Lung (tissue), 12 donors: Measurements from ENCODE around the gene LHFPL3. TPM values are rescaled to one million over a fixed set of nuclear protein-coding genes. Genes with fewer than 3 reads are reported as not detected.

Experiments used
- ATAC-seq: fragments of 200-7000 bp; cut with Tn5 transposase; one replicate; pipeline ENCODE4 v1.9.1; 2020; ENCODE audit warnings: moderate number of reproducible peaks; ENCODE audit not compliant: insufficient read depth, low FRiP score
- DNase-seq, 3 donors: peaks; one replicate each; pipeline ENCODE4 v3.0.0-alpha.2; 2013 to 2017
- H3K27ac ChIP-seq, 2 donors: one replicate each; pipeline ENCODE4 v1.5.1; 2013; ENCODE audit warnings: mild to moderate bottlenecking in 2 of 2, moderate library complexity in 2 of 2, control low read depth in 1 of 2, inconsistent platforms in 1 of 2, low read depth in 1 of 2, low read length in 1 of 2
- H3K27me3 ChIP-seq, 3 donors: one replicate each; pipeline ENCODE4 v1.5.1; 2013; ENCODE audit warnings: low read length in 2 of 3; ENCODE audit not compliant: control insufficient read depth in 3 of 3, insufficient read depth in 3 of 3
- H3K36me3 ChIP-seq, 4 donors: one replicate each; pipeline ENCODE4 v1.5.1; 2013; ENCODE audit warnings: low read length in 4 of 4, mild to moderate bottlenecking in 1 of 4, moderate library complexity in 1 of 4; ENCODE audit not compliant: control insufficient read depth in 4 of 4, insufficient read depth in 4 of 4
- H3K4me1 ChIP-seq, 5 donors: one replicate each; pipeline ENCODE4 v1.5.1; 2013; ENCODE audit warnings: low read length in 5 of 5, mild to moderate bottlenecking in 2 of 5, moderate library complexity in 1 of 5; ENCODE audit not compliant: control insufficient read depth in 5 of 5, insufficient read depth in 5 of 5
- H3K4me3 ChIP-seq: one replicate; pipeline ENCODE4 v1.5.1; 2013; ENCODE audit warnings: mild to moderate bottlenecking, control low read depth, moderate library complexity
- H3K9ac ChIP-seq, 2 donors: one replicate each; pipeline ENCODE4 v1.5.1; 2013; ENCODE audit warnings: low read length in 2 of 2, control low read depth in 1 of 2; ENCODE audit not compliant: insufficient read depth in 1 of 2
- H3K9me3 ChIP-seq, 4 donors: one replicate each; pipeline ENCODE4 v1.5.1; 2013; ENCODE audit warnings: low read length in 3 of 4, mild to moderate bottlenecking in 1 of 4, moderate library complexity in 1 of 4; ENCODE audit not compliant: control insufficient read depth in 4 of 4, insufficient read depth in 3 of 4
- CTCF ChIP-seq: IDR thresholded peaks from 2 replicates; pipeline ENCODE4 v1.5.1; 2012; ENCODE audit warnings: mild to moderate bottlenecking; ENCODE audit errors: control extremely low read depth, extremely low read depth
- WGBS, 2 donors: extraction: QIAGEN DNeasy Blood & Tissue Kit; methylation state at CpG; one replicate each; pipeline ENCODE4 v1.1.7; 2013; 5-methylcytosine and 5-hydroxymethylcytosine counted together
- polyA plus RNA-seq, 2 donors: library from polyadenylated mRNA; stranded (reverse); fragments of 200-250 nt; gene quantifications; one replicate each; pipeline ENCODE4 v1.2.1, GENCODE V29; 2013
- total RNA-seq, 2 donors: library from RNA; depleted of rRNA in 1 of 2; stranded (reverse); fragments of >200 nt in 1 of 2; gene quantifications; one replicate each; pipeline ENCODE4 v1.2.1, GENCODE V29; 2014 to 2021
- donor health status: control.
- donor health status: control.
- donor health status: Bipolar disorder and iron deficiency.
- donor health status: healthy.
- donor health status: DM: yes; HTN: yes; CAD: no.

Gene LHFPL3
- total and polyA plus RNA-seq, 4 donors = not detected

GRCh38 chr7:104486931-104487330 lies 158.5 kb downstream of the LHFPL3 start:
- WGBS, 2 donors = 43 to 49% methylated on average over 1 of the region's 1 CpG
- Histone ChIP-seq H3K4me1 (no peaks in the 10 kb centered on the region), H3K9ac (no peak overlapping the region), H3K27me3 (no peaks in the 10 kb centered on the region), H3K27ac (no peak overlapping the region), H3K36me3 (no peaks in the 10 kb centered on the region), H3K4me3 (no peak overlapping the region), H3K9me3 (peaks cover 0 to 2% (median 0%) of the 10 kb centered on the region in 4 donors)
- DNase-seq (no peak), ATAC-seq (no peak)
- TF ChIP-seq CTCF = no peak

- Histone ChIP-seq H3K4me3 (no peak overlapping the region), H3K9me3 (peaks cover 0 to 2% (median 0%) of the 10 kb centered on the region in 4 donors), H3K27ac (no peak overlapping the region), H3K36me3 (no peaks in the 10 kb centered on the region), H3K27me3 (no peaks in the 10 kb centered on the region), H3K4me1 (no peaks in the 10 kb centered on the region), H3K9ac (no peak overlapping the region)
- no peak for TF ChIP-seq CTCF
- ATAC-seq (no peak), DNase-seq (no peak)
- WGBS, 2 donors = 31 to 62% methylated on average over 1 of the region's 1 CpG
These were observed 159.2 kb downstream of the LHFPL3 start for GRCh38 chr7:104487642-104488041.

GRCh38 chr7:104497379-104497967 lies 169.1 kb downstream of the LHFPL3 start:
- TF ChIP-seq CTCF = no peak
- no peak for ATAC-seq
- 69 to 70% methylated on average over 3 of the region's 3 CpGs for WGBS, 2 donors

GRCh38 chr7:104499975-104500374 lies 171.6 kb downstream of the LHFPL3 start:
- Histone ChIP-seq H3K9me3 (no peaks in the 10 kb centered on the region), H3K4me1 (no peaks in the 10 kb centered on the region), H3K9ac (no peak overlapping the region), H3K27ac (no peak overlapping the region), H3K27me3 (no peaks in the 10 kb centered on the region), H3K4me3 (no peak overlapping the region), H3K36me3 (no peaks in the 10 kb centered on the region)
- TF ChIP-seq CTCF = no peak
- no peak for DNase-seq
- 75 to 89% methylated on average over 5 of the region's 5 CpGs for WGBS, 2 donors
- ATAC-seq = no peak

More at GRCh38 chr7:104497379-104497967, 169.1 kb downstream of the LHFPL3 start:
- H3K36me3 ChIP-seq = no peaks in the 10 kb centered on the region
- no peaks in the 10 kb centered on the region for H3K4me1 ChIP-seq
- no peak overlapping the region for H3K4me3 ChIP-seq
- no peaks in the 10 kb centered on the region for H3K9me3 ChIP-seq
- no peak overlapping the region for H3K9ac ChIP-seq
- no peaks in the 10 kb centered on the region for H3K27me3 ChIP-seq
- H3K27ac ChIP-seq = no peak overlapping the region
- DNase-seq = no peak
